Liver (tissue), 9 donors: ENCODE data around the gene LGALS9. TPM values are rescaled to one million over a fixed set of nuclear protein-coding genes. Genes with fewer than 3 reads are reported as not detected.

Source experiments
- DNase-seq: peaks from one replicate; pipeline ENCODE4 v3.0.0-alpha.2; 2017; ENCODE audit warnings: low spot score
- H3K27ac ChIP-seq, 2 donors: one replicate each; pipeline ENCODE4 v1.7.0; 2013; ENCODE audit warnings: inconsistent platforms in 2 of 2, low read length in 2 of 2, control low read depth in 1 of 2, low read depth in 1 of 2, mild to moderate bottlenecking in 1 of 2
- H3K27me3 ChIP-seq, 4 donors: one replicate each; pipeline versions ENCODE4 v1.6.1 to v1.7.0; 2013; ENCODE audit warnings: low read length in 3 of 4, inconsistent platforms in 1 of 4, mild to moderate bottlenecking in 1 of 4, moderate library complexity in 1 of 4; ENCODE audit not compliant: control insufficient read depth in 4 of 4, insufficient read depth in 4 of 4
- H3K36me3 ChIP-seq, 4 donors: one replicate each; pipeline versions ENCODE4 v1.6.1 to v1.7.0; 2013; ENCODE audit warnings: low read length in 3 of 4, mild to moderate bottlenecking in 3 of 4, low read depth in 1 of 4, moderate library complexity in 1 of 4; ENCODE audit not compliant: control insufficient read depth in 4 of 4, insufficient read depth in 3 of 4
- H3K4me1 ChIP-seq, 4 donors: one replicate each; pipeline versions ENCODE4 v1.6.1 to v1.7.0; 2013; ENCODE audit warnings: low read length in 3 of 4, mild to moderate bottlenecking in 3 of 4, moderate library complexity in 1 of 4; ENCODE audit not compliant: control insufficient read depth in 4 of 4, insufficient read depth in 4 of 4
- H3K4me3 ChIP-seq, 3 donors: one replicate each; pipeline versions ENCODE4 v1.6.1 to v1.7.0; 2013; ENCODE audit warnings: low read length in 3 of 3, control low read depth in 1 of 3, low read depth in 1 of 3, mild to moderate bottlenecking in 1 of 3
- H3K9ac ChIP-seq, 2 donors: one replicate each; pipeline ENCODE4 v1.7.0; 2013; ENCODE audit warnings: low read length in 2 of 2, mild to moderate bottlenecking in 2 of 2, moderate library complexity in 2 of 2, control low read depth in 1 of 2, low read depth in 1 of 2
- H3K9me3 ChIP-seq, 4 donors: one replicate each; pipeline versions ENCODE4 v1.6.1 to v1.7.0; 2013; ENCODE audit warnings: low read length in 3 of 4; ENCODE audit not compliant: control insufficient read depth in 4 of 4
- ATF3 ChIP-seq: IDR thresholded peaks from 2 replicates; pipeline ENCODE4 v1.6.1; 2016; ENCODE audit warnings: antibody characterized with exemption
- CTCF ChIP-seq: fragments of 150-350 bp; IDR thresholded peaks from 2 replicates; pipeline ENCODE4 v1.5.1; 2017; ENCODE audit warnings: improper control_type of control experiment, low read depth, low read length; ENCODE audit not compliant: missing input control
- EGR1 ChIP-seq, 2 donors: IDR thresholded peaks; 2 replicates each; pipeline ENCODE4 v1.6.1; 2016 to 2018; ENCODE audit warnings: antibody characterized with exemption in 2 of 2, low read depth in 2 of 2
- FOXA1 ChIP-seq: IDR thresholded peaks from 2 replicates; pipeline ENCODE4 v1.6.1; 2016; ENCODE audit warnings: antibody characterized with exemption
- FOXA2 ChIP-seq: IDR thresholded peaks from 2 replicates; pipeline ENCODE4 v1.6.1; 2016; ENCODE audit warnings: antibody characterized with exemption
- GABPA ChIP-seq, 2 donors: IDR thresholded peaks in 1 of 2; conservative IDR thresholded peaks in 1 of 2; 2 replicates each; pipeline ENCODE4 v1.6.1; 2016; ENCODE audit warnings: antibody characterized with exemption in 2 of 2, mild to moderate bottlenecking in 1 of 2, moderate library complexity in 1 of 2
- HNF4A ChIP-seq, 2 donors: conservative IDR thresholded peaks; 2 replicates each; pipeline ENCODE4 v1.6.1; 2016; ENCODE audit warnings: antibody characterized with exemption in 2 of 2, mild to moderate bottlenecking in 2 of 2
- HNF4G ChIP-seq: IDR thresholded peaks from 2 replicates; pipeline ENCODE4 v1.6.1; 2016; ENCODE audit warnings: antibody characterized with exemption
- JUND ChIP-seq, 2 donors: IDR thresholded peaks; 2 replicates each; pipeline ENCODE4 v1.6.1; 2016; ENCODE audit warnings: antibody characterized with exemption in 2 of 2
- MAX ChIP-seq: IDR thresholded peaks from 2 replicates; pipeline ENCODE4 v1.6.1; 2016; ENCODE audit warnings: antibody characterized with exemption
- NR2F2 ChIP-seq: IDR thresholded peaks from 2 replicates; pipeline ENCODE4 v1.6.1; 2016; ENCODE audit warnings: antibody characterized with exemption
- RAD21 ChIP-seq, 2 donors: IDR thresholded peaks; 2 replicates each; pipeline ENCODE4 v1.6.1; 2016; ENCODE audit warnings: antibody characterized with exemption in 2 of 2, mild to moderate bottlenecking in 2 of 2
- REST ChIP-seq: IDR thresholded peaks from 2 replicates; pipeline ENCODE4 v1.6.1; 2016; ENCODE audit warnings: antibody characterized with exemption, mild to moderate bottlenecking
- RXRA ChIP-seq, 2 donors: IDR thresholded peaks; 2 replicates each; pipeline ENCODE4 v1.6.1; 2017 to 2018; ENCODE audit warnings: antibody characterized with exemption in 2 of 2, mild to moderate bottlenecking in 1 of 2
- SP1 ChIP-seq: IDR thresholded peaks from 2 replicates; pipeline ENCODE4 v1.6.1; 2018; ENCODE audit warnings: antibody characterized with exemption, mild to moderate bottlenecking
- TAF1 ChIP-seq: conservative IDR thresholded peaks from 2 replicates; pipeline ENCODE4 v1.6.1; 2016; ENCODE audit warnings: antibody characterized with exemption, mild to moderate bottlenecking
- YY1 ChIP-seq: IDR thresholded peaks from 2 replicates; pipeline ENCODE4 v1.6.1; 2016; ENCODE audit warnings: antibody characterized with exemption, mild to moderate bottlenecking
- ZBTB33 ChIP-seq: IDR thresholded peaks from 2 replicates; pipeline ENCODE4 v1.6.1; 2016; ENCODE audit warnings: antibody characterized with exemption
- WGBS: extraction: QIAGEN DNeasy Blood & Tissue Kit; methylation state at CpG from one replicate; pipeline ENCODE4 v1.1.7; 2013; 5-methylcytosine and 5-hydroxymethylcytosine counted together
- polyA plus RNA-seq, 2 donors: library from polyadenylated mRNA; stranded (reverse) in 1 of 2; unstranded in 1 of 2; fragments of 200-250 nt in 1 of 2; fragments of >200 nt in 1 of 2; fragmentation: Nextera tagmentation in 1 of 2; extraction: Ambion mirVana in 1 of 2; gene quantifications; one replicate each; pipeline versions ENCODE4 v1.2.1 to v1.2.3, GENCODE V29; 2013 to 2015
- total RNA-seq, 2 donors: library from RNA; depleted of rRNA; stranded (reverse); fragments of >200 nt; gene quantifications; one replicate each; pipeline ENCODE4 v1.2.3, GENCODE V29; 2014
- donor health status: healthy.
- donor health status: healthy.
- donor health status: healthy.
- donor health status: healthy.
- donor health status: healthy.

Gene LGALS9
- total and polyA plus RNA-seq, 4 donors = 6.1 to 24.7 (median 13.5) TPM

GRCh38 chr17:27586203-27586721 lies 44.7 kb upstream of the LGALS9 start:
- TF ChIP-seq YY1 (no peak), TAF1 (no peak), FOXA2 (no peak), FOXA1 (no peak), HNF4G (no peak), NR2F2 (no peak), ATF3 (no peak), EGR1 (IDR thresholded peaks at IDR 0.05; ENCODE audit: low read depth in 2 of 2) (no peak), GABPA (IDR thresholded peaks at IDR 0.05 in 1 of 2, conservative IDR thresholded peaks at IDR 0.05 in 1 of 2) (no peak), MAX (no peak), ZBTB33 (no peak), RXRA (IDR thresholded peaks at IDR 0.05) (no peak), REST (no peak), CTCF (no peak)
- Histone ChIP-seq H3K9me3 (no peaks in the 10 kb centered on the region), H3K4me1 (no peaks in the 10 kb centered on the region), H3K9ac (no peak overlapping the region), H3K27me3 (no peaks in the 10 kb centered on the region), H3K4me3 (no peak overlapping the region), H3K36me3 (peaks cover 0 to 7% (median 0%) of the 10 kb centered on the region in 4 donors), H3K27ac (no peak overlapping the region)
- WGBS = 92% methylated on average over 8 of the region's 8 CpGs
- DNase-seq = no peak

GRCh38 chr17:27588354-27588753 lies 42.6 kb upstream of the LGALS9 start:
- no peaks in the 10 kb centered on the region for H3K9me3 ChIP-seq
- H3K27ac ChIP-seq = no peak overlapping the region
- no peaks in the 10 kb centered on the region for H3K27me3 ChIP-seq
- H3K9ac ChIP-seq = no peak overlapping the region
- 96% methylated on average over 15 of the region's 15 CpGs for WGBS
- no peak overlapping the region for H3K4me3 ChIP-seq
- no peaks in the 10 kb centered on the region for H3K4me1 ChIP-seq
- no peak for DNase-seq
- peaks cover 0 to 12% (median 0%) of the 10 kb centered on the region in 4 donors for H3K36me3 ChIP-seq
- TF ChIP-seq RXRA (IDR thresholded peaks at IDR 0.05) (no peak), JUND (IDR thresholded peaks at IDR 0.05) (no peak), NR2F2 (no peak), TAF1 (no peak), SP1 (no peak), ZBTB33 (no peak), FOXA2 (no peak), HNF4A (conservative IDR thresholded peaks at IDR 0.05) (no peak), FOXA1 (no peak), MAX (no peak), RAD21 (IDR thresholded peaks at IDR 0.05) (no peak), HNF4G (no peak), GABPA (IDR thresholded peaks at IDR 0.05 in 1 of 2, conservative IDR thresholded peaks at IDR 0.05 in 1 of 2) (no peak), EGR1 (IDR thresholded peaks at IDR 0.05; ENCODE audit: low read depth in 2 of 2) (no peak), CTCF (no peak), ATF3 (no peak)
